ENCODE measurements around the gene SH3BP1. TPM values are rescaled to one million over a fixed set of nuclear protein-coding genes. Genes with fewer than 3 reads are reported as not detected.

SH3BP1 gene
- total and polyA plus RNA-seq, 2 donors (not counting 1 experiment from before 2014, with no cell fraction given): 2.9 to 3.1 TPM

DNA sequence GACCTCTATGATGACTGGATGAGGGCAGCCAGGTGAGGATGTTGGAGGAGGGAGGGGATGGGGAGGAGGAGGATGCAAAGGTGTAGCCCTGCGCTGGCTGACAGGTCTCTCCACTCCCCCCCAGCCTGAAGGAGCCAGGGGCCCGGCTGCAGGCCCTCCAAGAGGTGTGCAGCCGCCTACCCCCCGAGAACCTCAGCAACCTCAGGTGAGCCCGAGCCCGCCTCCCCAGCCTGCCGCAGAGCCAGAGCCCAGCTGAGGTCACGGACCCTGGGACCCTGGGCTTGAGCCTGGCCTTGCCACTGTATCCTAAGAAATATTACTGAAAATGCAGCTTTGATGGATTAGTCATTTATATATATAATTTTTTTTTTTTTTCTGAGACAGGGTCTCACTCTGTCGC, 7.8 kb downstream of the SH3BP1 start:
- Histone ChIP-seq H3K27me3 (ENCODE audit: control insufficient read depth, insufficient read depth, low read length) (no peaks in the 10 kb centered on the region), H3K4me1 (ENCODE audit: control insufficient read depth, extremely low read depth, insufficient read depth, low read length) (no peaks in the 10 kb centered on the region), H3K79me2 (ENCODE audit: control insufficient read depth, insufficient read depth, low read length) (no peaks in the 10 kb centered on the region), H3K9ac (ENCODE audit: insufficient read depth, low read length) (no peak overlapping the region), H3K4me2 (ENCODE audit: extremely low read depth, insufficient read depth, low read length) (no peak overlapping the region), H3K4me3 (replicated peaks in 1 of 4; ENCODE audit: control extremely low read depth in 1 of 4, insufficient read depth in 1 of 4, low read depth in 3 of 4, low read length in 4 of 4) (no peak overlapping the region), H3K9me3 (ENCODE audit: control insufficient read depth, insufficient read depth, low read depth, low read length) (no peaks in the 10 kb centered on the region), H3K27ac (ENCODE audit: insufficient read depth, low read length) (no peak overlapping the region), H4K20me1 (ENCODE audit: control insufficient read depth, extremely low read depth, insufficient read depth, low read length) (no peaks in the 10 kb centered on the region), H3K36me3 (ENCODE audit: control insufficient read depth, insufficient read depth, low read length) (peaks cover 4% of the 10 kb centered on the region), H2AFZ (ENCODE audit: low read length) (no peak overlapping the region)
- no peak for DNase-seq (ENCODE audit: low read depth in 2 of 2)
- TF ChIP-seq EZH2 (IDR thresholded peaks at IDR 0.05; ENCODE audit: low read length, missing control alignments) (no peak), CTCF (conservative IDR thresholded peaks at IDR 0.05 in 1 of 2, IDR thresholded peaks at IDR 0.05 in 1 of 2; ENCODE audit: low read depth in 1 of 2, low read length in 2 of 2) (no peak)

DNA sequence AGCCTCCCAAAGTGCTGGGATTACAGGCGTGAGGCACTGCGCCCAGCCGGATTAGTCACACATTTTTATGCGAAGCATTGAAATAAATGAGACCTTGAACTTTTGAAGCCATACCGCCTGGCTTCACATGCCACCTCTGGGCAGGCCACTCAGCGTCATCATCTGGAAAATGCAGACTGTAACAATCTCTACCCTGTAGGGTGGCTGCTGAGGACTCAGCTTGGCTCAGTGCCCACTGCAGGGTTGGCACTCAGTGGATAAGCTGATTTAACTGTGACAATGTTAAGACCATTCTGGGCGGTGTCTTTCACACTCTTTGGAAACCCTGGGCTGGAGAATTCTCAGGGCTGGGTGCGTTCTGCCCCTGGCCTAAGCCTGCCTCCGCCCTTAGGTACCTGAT, 8.5 kb downstream of the SH3BP1 start:
- H3K4me1 ChIP-seq (ENCODE audit: control insufficient read depth, extremely low read depth, insufficient read depth, low read length): no peaks in the 10 kb centered on the region
- H3K27me3 ChIP-seq (ENCODE audit: control insufficient read depth, insufficient read depth, low read length): no peaks in the 10 kb centered on the region
- no peak overlapping the region for H3K4me2 ChIP-seq (ENCODE audit: extremely low read depth, insufficient read depth, low read length)
- H3K9ac ChIP-seq (ENCODE audit: insufficient read depth, low read length): no peak overlapping the region
- peak in 1 of 2 donors; percentile 80 for DNase-seq (ENCODE audit: low read depth in 2 of 2)
- no peak overlapping the region for H3K27ac ChIP-seq (ENCODE audit: insufficient read depth, low read length)
- H3K4me3 ChIP-seq (replicated peaks in 1 of 4; ENCODE audit: control extremely low read depth in 1 of 4, insufficient read depth in 1 of 4, low read depth in 3 of 4, low read length in 4 of 4): no peak overlapping the region
- H3K36me3 ChIP-seq (ENCODE audit: control insufficient read depth, insufficient read depth, low read length): peaks cover 4% of the 10 kb centered on the region
- TF ChIP-seq EZH2 (IDR thresholded peaks at IDR 0.05; ENCODE audit: low read length, missing control alignments) (no peak), CTCF (conservative IDR thresholded peaks at IDR 0.05 in 1 of 2, IDR thresholded peaks at IDR 0.05 in 1 of 2; ENCODE audit: low read depth in 1 of 2, low read length in 2 of 2) (no peak)
- H2AFZ ChIP-seq (ENCODE audit: low read length): no peak overlapping the region
- no peaks in the 10 kb centered on the region for H4K20me1 ChIP-seq (ENCODE audit: control insufficient read depth, extremely low read depth, insufficient read depth, low read length)
- no peaks in the 10 kb centered on the region for H3K9me3 ChIP-seq (ENCODE audit: control insufficient read depth, insufficient read depth, low read depth, low read length)
- no peaks in the 10 kb centered on the region for H3K79me2 ChIP-seq (ENCODE audit: control insufficient read depth, insufficient read depth, low read length)

GRCh38 chr22:37650463-37651136, 11.1 kb downstream of the SH3BP1 start:
- H3K4me1 ChIP-seq (ENCODE audit: control insufficient read depth, extremely low read depth, insufficient read depth, low read length): no peaks in the 10 kb centered on the region
- H3K4me2 ChIP-seq (ENCODE audit: extremely low read depth, insufficient read depth, low read length): no peak overlapping the region
- peaks cover 4% of the 10 kb centered on the region for H3K36me3 ChIP-seq (ENCODE audit: control insufficient read depth, insufficient read depth, low read length)
- no peaks in the 10 kb centered on the region for H3K9me3 ChIP-seq (ENCODE audit: control insufficient read depth, insufficient read depth, low read depth, low read length)
- TF ChIP-seq EZH2 (IDR thresholded peaks at IDR 0.05; ENCODE audit: low read length, missing control alignments): no peak
- no peak for TF ChIP-seq CTCF (conservative IDR thresholded peaks at IDR 0.05 in 1 of 2, IDR thresholded peaks at IDR 0.05 in 1 of 2; ENCODE audit: low read depth in 1 of 2, low read length in 2 of 2)
- H3K27me3 ChIP-seq (ENCODE audit: control insufficient read depth, insufficient read depth, low read length): no peaks in the 10 kb centered on the region
- no peak overlapping the region for H3K4me3 ChIP-seq (replicated peaks in 1 of 4; ENCODE audit: control extremely low read depth in 1 of 4, insufficient read depth in 1 of 4, low read depth in 3 of 4, low read length in 4 of 4)
- no peaks in the 10 kb centered on the region for H4K20me1 ChIP-seq (ENCODE audit: control insufficient read depth, extremely low read depth, insufficient read depth, low read length)
- no peak for DNase-seq (ENCODE audit: low read depth in 2 of 2)
- H2AFZ ChIP-seq (ENCODE audit: low read length): no peak overlapping the region
- H3K79me2 ChIP-seq (ENCODE audit: control insufficient read depth, insufficient read depth, low read length): no peaks in the 10 kb centered on the region
- no peak overlapping the region for H3K9ac ChIP-seq (ENCODE audit: insufficient read depth, low read length)
- H3K27ac ChIP-seq (ENCODE audit: insufficient read depth, low read length): no peak overlapping the region
